ENCODE measurements around the gene TMIGD1. TPM values are rescaled to one million over a fixed set of nuclear protein-coding genes. Genes with fewer than 3 reads are reported as not detected.
"Not testable (repeated sequence)": the region's sequence is repeated elsewhere in the genome, so short reads cannot be mapped to it uniquely, and the experiment has no call there.

The TMIGD1 gene
- polyA plus RNA-seq, 4 donors = 0.20 to 1.4 (median 0.81) TPM; not detected in 1

GRCh38 chr17:30360086-30360808 lies 26.4 kb upstream of the TMIGD1 start:
- DNase-seq (ENCODE audit: low read depth in 4 of 4, low spot score in 3 of 4) = no peak

GRCh38 chr17:30358055-30358760 lies 24.4 kb upstream of the TMIGD1 start:
- DNase-seq (ENCODE audit: low read depth in 4 of 4, low spot score in 3 of 4) = no peak

GRCh38 chr17:30357476-30357875 lies 23.6 kb upstream of the TMIGD1 start:
- no peak for DNase-seq (ENCODE audit: low read depth in 4 of 4, low spot score in 3 of 4)

- DNase-seq (ENCODE audit: low read depth in 4 of 4, low spot score in 3 of 4) = no peak
Measured at GRCh38 chr17:30354701-30355100, 20.8 kb upstream of the TMIGD1 start.

GRCh38 chr17:30352240-30352814 lies 18.5 kb upstream of the TMIGD1 start:
- DNase-seq (ENCODE audit: low read depth in 4 of 4, low spot score in 3 of 4) = no peak

- no peak for DNase-seq (ENCODE audit: low read depth in 4 of 4, low spot score in 3 of 4)
Measured at GRCh38 chr17:30351735-30352134, 17.9 kb upstream of the TMIGD1 start.

- DNase-seq (ENCODE audit: low read depth in 4 of 4, low spot score in 3 of 4) = not testable (repeated sequence)
Measured at GRCh38 chr17:30351263-30351662, 17.4 kb upstream of the TMIGD1 start.

GRCh38 chr17:30349252-30349651 lies 15.4 kb upstream of the TMIGD1 start:
- no peak for DNase-seq (ENCODE audit: low read depth in 4 of 4, low spot score in 3 of 4)

GRCh38 chr17:30347488-30347887 lies 13.6 kb upstream of the TMIGD1 start:
- no peak for DNase-seq (ENCODE audit: low read depth in 4 of 4, low spot score in 3 of 4)

GRCh38 chr17:30346221-30346795 lies 12.5 kb upstream of the TMIGD1 start:
- no peak for DNase-seq (ENCODE audit: low read depth in 4 of 4, low spot score in 3 of 4)

GRCh38 chr17:30345527-30346075 lies 11.7 kb upstream of the TMIGD1 start:
- DNase-seq (ENCODE audit: low read depth in 4 of 4, low spot score in 3 of 4) = no peak

- no peak for DNase-seq (ENCODE audit: low read depth in 4 of 4, low spot score in 3 of 4)
Measured at GRCh38 chr17:30345089-30345433, 11.2 kb upstream of the TMIGD1 start.

GRCh38 chr17:30344283-30345088 lies 10.6 kb upstream of the TMIGD1 start:
- DNase-seq (ENCODE audit: low read depth in 4 of 4, low spot score in 3 of 4) = no peak

- DNase-seq (ENCODE audit: low read depth in 4 of 4, low spot score in 3 of 4) = no peak
Measured at GRCh38 chr17:30343796-30344195, 9.9 kb upstream of the TMIGD1 start.

GRCh38 chr17:30343244-30343643 lies 9.4 kb upstream of the TMIGD1 start:
- not testable (repeated sequence) for DNase-seq (ENCODE audit: low read depth in 4 of 4, low spot score in 3 of 4)

GRCh38 chr17:30341703-30342249 lies 7.9 kb upstream of the TMIGD1 start:
- no peak for DNase-seq (ENCODE audit: low read depth in 4 of 4, low spot score in 3 of 4)

GRCh38 chr17:30340801-30341356 lies 7.0 kb upstream of the TMIGD1 start:
- DNase-seq (ENCODE audit: low read depth in 4 of 4, low spot score in 3 of 4) = no peak

GRCh38 chr17:30339086-30339485 lies 5.2 kb upstream of the TMIGD1 start:
- DNase-seq (ENCODE audit: low read depth in 4 of 4, low spot score in 3 of 4) = no peak

- DNase-seq (ENCODE audit: low read depth in 4 of 4, low spot score in 3 of 4) = no peak
Measured at GRCh38 chr17:30337393-30337999, 3.6 kb upstream of the TMIGD1 start.
